Mucosa of stomach (tissue), 1 donor: ENCODE measurements around the gene MUC3A.
"Not testable (repeated sequence)": the region's sequence is repeated elsewhere in the genome, so short reads cannot be mapped to it uniquely, and the experiment has no call there.

Experiments used
- H3K27me3 ChIP-seq: one replicate; pipeline ENCODE4 v1.7.0; 2013; ENCODE audit warnings: mild to moderate bottlenecking, low read length; ENCODE audit not compliant: control insufficient read depth, insufficient read depth
- H3K36me3 ChIP-seq: one replicate; pipeline ENCODE4 v1.7.0; 2013; ENCODE audit warnings: low read length; ENCODE audit not compliant: control insufficient read depth, insufficient read depth
- H3K4me1 ChIP-seq: one replicate; pipeline ENCODE4 v1.7.0; 2013; ENCODE audit warnings: mild to moderate bottlenecking, low read length; ENCODE audit not compliant: control insufficient read depth, insufficient read depth
- H3K4me3 ChIP-seq: one replicate; pipeline ENCODE4 v1.7.0; 2013; ENCODE audit warnings: low read length
- H3K9ac ChIP-seq: one replicate; pipeline ENCODE4 v1.7.0; 2013; ENCODE audit warnings: mild to moderate bottlenecking, low read length, moderate library complexity
- H3K9me3 ChIP-seq: one replicate; pipeline ENCODE4 v1.7.0; 2013; ENCODE audit warnings: mild to moderate bottlenecking, low read length, moderate library complexity; ENCODE audit not compliant: control insufficient read depth
- donor health status: Pancreatic carcinoma.

Gene MUC3A

DNA sequence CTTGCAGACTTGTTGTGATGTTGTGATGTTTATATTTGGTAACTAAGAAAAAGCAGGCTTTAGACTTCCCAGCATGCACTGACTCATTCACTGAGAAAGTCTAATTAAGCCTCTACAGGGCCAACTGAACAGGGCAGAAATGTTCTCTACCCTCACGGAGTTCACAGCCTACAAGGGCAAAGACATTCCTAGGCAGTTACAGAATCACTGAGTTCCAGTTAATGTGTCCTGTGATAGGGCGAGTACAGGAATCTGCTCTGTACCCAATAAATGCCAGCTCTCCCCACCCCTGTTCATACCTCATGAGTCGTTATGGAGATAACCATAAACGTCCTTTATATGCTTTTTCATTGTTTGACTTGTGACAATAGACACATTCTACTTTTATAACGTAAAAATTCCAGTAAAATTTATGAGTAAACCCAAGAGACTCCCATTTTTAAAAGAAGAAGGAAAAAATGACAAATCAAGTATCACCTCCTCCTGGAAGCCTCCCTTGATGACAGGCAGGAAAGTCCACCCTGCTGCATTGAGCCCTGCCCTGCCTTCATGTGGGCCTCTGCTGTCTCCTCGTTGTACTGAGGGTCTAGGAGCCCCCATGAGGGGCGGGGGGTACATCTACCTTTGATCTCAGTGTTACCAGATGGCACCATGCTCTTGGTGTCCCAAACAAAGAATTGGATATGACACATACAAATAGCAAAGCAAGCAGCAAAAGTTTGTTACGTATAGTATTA, 34.3 kb downstream of the MUC3A start:
- no peak overlapping the region for H3K9ac ChIP-seq

DNA sequence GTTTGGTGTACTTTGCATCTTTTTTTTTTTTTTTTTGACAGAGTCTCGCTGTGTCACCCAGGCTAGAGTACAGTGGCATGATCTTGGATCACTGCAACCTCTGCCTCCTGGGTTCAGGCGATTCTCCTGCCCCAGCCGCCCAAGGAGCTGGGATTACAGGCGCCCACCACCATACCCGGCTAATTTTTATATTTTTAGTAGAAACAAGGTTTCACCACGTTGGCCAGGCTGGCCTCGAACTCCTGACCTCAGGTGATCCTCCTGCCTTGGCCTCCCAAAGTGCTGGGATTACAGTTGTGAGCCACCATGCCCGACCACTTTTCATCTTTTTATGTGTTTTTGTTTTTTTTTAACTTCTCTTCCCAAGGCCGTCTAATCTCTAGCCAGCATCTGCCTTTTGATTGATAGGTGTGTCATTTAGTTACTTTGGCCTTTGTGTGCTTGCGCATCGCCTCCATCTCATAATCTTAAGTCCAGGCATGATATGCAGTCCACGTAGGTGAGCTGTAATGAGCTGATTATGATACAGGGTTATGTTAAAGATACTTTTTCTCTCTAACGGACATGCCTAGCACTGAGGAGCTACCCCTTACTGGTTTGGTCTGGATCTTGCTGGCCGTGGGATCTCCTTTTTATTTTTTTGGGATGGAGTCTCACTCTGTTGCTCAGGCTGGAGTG, 35.0 kb downstream of the MUC3A start:
- not testable (repeated sequence) for H3K4me1 ChIP-seq, H3K9ac ChIP-seq, H3K27me3 ChIP-seq, H3K9me3 ChIP-seq, H3K36me3 ChIP-seq, H3K4me3 ChIP-seq

More for the DNA sequence above, 34.3 kb downstream of the MUC3A start:
- Histone ChIP-seq H3K4me3 (no peak overlapping the region), H3K9me3 (no peaks in the 10 kb centered on the region), H3K4me1 (no peaks in the 10 kb centered on the region), H3K36me3 (no peaks in the 10 kb centered on the region), H3K27me3 (no peaks in the 10 kb centered on the region)

DNA sequence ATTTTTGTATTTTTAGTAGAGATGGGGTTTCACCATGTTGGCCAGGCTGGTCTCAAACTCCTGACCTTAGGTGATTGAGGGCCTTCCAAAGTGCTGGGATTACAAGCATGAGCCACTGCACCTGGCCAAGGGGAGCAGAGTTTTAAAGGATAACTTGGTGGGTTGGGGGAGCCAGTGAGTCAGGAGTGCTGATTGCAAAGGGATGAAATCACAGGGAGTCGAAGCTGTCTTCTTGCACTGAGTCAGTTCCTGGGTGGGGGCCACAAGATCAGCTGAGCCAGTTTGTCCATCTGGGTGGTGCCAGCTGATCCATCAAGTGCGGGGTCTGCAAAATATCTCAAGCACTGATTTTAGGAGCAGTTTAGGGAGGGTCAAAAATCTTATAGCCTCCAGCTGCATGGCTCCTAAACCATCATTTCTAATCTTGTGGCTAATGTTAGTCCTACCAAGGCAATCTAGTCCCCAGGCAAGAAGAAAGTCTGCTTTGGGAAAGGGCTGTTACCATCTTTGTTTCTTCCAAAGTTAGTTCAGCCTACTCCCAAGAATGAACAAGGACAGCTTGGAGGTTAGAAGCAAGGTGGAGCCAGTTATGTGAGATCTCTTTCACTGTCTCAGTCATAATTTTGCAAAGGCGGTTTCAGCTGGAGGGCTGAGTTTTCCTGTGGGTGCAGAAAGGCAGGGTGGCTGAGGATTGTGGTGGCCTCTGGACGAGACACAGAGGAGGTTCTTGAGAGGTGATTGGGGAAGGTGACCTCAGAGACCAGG, 35.9 kb downstream of the MUC3A start:
- not testable (repeated sequence) for H3K4me3 ChIP-seq, H3K4me1 ChIP-seq, H3K27me3 ChIP-seq, H3K9me3 ChIP-seq, H3K9ac ChIP-seq, H3K36me3 ChIP-seq

DNA sequence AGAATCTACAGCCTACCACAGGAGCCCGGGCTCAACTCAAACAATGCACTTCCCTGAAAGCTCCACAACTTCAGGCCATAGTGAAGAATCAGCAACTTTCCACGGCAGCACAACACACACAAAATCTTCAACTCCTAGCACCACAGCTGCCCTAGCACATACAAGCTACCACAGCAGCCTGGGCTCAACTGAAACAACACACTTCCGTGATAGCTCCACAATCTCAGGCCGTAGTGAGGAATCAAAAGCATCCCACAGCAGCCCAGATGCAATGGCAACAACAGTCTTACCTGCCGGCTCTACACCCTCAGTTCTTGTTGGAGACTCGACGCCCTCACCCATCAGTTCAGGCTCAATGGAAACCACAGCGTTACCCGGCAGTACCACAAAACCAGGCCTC, 42.3 kb downstream of the MUC3A start:
- no peak overlapping the region for H3K4me3 ChIP-seq
- no peak overlapping the region for H3K9ac ChIP-seq
- H3K36me3 ChIP-seq, result no peaks in the 10 kb centered on the region
- H3K4me1 ChIP-seq, result no peaks in the 10 kb centered on the region
- no peaks in the 10 kb centered on the region for H3K27me3 ChIP-seq
- H3K9me3 ChIP-seq, result no peaks in the 10 kb centered on the region

DNA sequence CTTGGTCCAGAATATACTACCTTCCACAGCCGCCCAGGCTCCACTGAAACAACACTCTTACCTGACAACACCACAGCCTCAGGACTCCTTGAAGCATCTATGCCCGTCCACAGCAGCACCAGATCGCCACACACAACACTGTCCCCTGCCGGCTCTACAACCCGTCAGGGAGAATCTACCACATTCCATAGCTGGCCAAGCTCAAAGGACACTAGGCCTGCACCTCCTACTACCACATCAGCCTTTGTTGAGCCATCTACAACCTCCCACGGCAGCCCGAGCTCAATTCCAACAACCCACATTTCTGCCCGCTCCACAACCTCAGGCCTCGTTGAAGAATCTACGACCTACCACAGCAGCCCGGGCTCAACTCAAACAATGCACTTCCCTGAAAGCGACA, 42.9 kb downstream of the MUC3A start:
- not testable (repeated sequence) for H3K36me3 ChIP-seq, H3K9ac ChIP-seq, H3K9me3 ChIP-seq, H3K4me1 ChIP-seq, H3K27me3 ChIP-seq, H3K4me3 ChIP-seq

DNA sequence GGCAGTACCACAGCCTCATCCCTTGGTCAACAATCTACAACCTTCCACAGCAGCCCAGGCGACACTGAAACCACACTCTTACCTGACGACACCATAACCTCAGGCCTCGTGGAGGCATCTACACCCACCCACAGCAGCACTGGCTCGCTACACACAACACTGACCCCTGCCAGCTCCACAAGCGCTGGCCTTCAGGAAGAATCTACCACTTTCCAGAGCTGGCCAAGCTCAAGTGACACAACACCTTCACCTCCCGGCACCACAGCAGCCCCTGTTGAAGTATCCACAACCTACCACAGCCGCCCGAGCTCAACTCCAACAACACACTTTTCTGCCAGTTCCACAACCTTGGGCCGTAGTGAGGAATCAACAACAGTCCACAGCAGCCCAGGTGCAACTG, 45.3 kb downstream of the MUC3A start:
- not testable (repeated sequence) for H3K9ac ChIP-seq, H3K9me3 ChIP-seq, H3K36me3 ChIP-seq, H3K4me1 ChIP-seq, H3K27me3 ChIP-seq, H3K4me3 ChIP-seq

DNA sequence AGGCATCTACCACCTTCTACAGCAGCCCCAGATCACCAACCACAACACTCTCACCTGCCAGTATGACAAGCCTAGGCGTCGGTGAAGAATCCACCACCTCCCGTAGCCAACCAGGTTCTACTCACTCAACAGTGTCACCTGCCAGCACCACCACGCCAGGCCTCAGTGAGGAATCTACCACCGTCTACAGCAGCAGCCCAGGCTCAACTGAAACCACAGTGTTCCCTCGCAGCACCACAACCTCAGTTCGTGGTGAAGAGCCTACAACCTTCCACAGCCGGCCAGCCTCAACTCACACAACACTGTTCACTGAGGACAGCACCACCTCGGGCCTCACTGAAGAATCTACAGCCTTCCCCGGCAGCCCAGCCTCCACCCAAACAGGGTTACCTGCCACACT, 49.2 kb downstream of the MUC3A start:
- H3K9me3 ChIP-seq, H3K4me3 ChIP-seq, H3K9ac ChIP-seq, H3K4me1 ChIP-seq, H3K27me3 ChIP-seq, H3K36me3 ChIP-seq: not testable (repeated sequence)

DNA sequence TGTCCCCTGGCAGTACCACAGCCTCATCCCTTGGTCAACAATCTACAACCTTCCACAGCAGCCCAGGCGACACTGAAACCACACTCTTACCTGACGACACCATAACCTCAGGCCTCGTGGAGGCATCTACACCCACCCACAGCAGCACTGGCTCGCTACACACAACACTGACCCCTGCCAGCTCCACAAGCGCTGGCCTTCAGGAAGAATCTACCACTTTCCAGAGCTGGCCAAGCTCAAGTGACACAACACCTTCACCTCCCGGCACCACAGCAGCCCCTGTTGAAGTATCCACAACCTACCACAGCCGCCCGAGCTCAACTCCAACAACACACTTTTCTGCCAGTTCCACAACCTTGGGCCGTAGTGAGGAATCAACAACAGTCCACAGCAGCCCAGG, 50.0 kb downstream of the MUC3A start:
- not testable (repeated sequence) for H3K27me3 ChIP-seq, H3K4me1 ChIP-seq, H3K9me3 ChIP-seq, H3K4me3 ChIP-seq, H3K36me3 ChIP-seq, H3K9ac ChIP-seq

DNA sequence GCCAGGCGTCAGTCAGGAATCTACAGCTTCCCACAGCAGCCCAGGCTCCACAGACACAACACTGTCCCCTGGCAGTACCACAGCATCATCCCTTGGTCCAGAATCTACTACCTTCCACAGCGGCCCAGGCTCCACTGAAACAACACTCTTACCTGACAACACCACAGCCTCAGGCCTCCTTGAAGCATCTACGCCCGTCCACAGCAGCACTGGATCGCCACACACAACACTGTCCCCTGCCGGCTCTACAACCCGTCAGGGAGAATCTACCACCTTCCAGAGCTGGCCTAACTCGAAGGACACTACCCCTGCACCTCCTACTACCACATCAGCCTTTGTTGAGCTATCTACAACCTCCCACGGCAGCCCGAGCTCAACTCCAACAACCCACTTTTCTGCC, 50.7 kb downstream of the MUC3A start:
- H3K36me3 ChIP-seq, H3K9me3 ChIP-seq, H3K4me1 ChIP-seq, H3K9ac ChIP-seq, H3K4me3 ChIP-seq, H3K27me3 ChIP-seq: not testable (repeated sequence)

DNA sequence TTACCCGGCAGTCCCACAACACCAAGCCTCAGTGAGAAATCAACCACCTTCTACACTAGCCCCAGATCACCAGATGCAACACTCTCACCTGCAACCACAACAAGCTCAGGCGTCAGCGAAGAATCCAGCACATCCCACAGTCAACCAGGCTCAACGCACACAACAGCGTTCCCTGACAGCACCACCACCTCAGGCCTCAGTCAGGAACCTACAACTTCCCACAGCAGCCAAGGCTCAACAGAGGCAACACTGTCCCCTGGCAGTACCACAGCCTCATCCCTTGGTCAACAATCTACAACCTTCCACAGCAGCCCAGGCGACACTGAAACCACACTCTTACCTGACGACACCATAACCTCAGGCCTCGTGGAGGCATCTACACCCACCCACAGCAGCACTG, 53.0 kb downstream of the MUC3A start:
- not testable (repeated sequence) for H3K36me3 ChIP-seq, H3K27me3 ChIP-seq, H3K4me1 ChIP-seq, H3K4me3 ChIP-seq, H3K9ac ChIP-seq, H3K9me3 ChIP-seq

DNA sequence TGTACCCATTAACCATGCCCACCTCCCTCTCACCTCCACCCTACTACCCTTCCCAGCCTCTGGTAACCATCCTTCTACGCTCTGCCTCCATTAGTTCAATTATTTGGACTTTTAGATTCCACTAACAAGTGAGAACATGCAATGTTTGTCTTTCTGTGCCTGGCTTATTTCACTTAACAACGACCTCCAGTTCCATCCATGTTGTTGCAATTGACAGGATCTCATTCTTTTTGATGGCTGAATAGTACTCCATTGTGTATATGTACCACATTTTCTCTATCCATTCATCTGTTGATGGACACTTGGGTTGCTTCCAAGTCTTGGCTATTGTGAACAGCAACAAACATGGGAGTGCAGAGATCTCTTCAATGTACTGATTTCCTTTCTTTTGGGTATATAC, 58.0 kb downstream of the MUC3A start:
- not testable (repeated sequence) for H3K27me3 ChIP-seq, H3K9me3 ChIP-seq, H3K9ac ChIP-seq, H3K36me3 ChIP-seq, H3K4me3 ChIP-seq, H3K4me1 ChIP-seq

DNA sequence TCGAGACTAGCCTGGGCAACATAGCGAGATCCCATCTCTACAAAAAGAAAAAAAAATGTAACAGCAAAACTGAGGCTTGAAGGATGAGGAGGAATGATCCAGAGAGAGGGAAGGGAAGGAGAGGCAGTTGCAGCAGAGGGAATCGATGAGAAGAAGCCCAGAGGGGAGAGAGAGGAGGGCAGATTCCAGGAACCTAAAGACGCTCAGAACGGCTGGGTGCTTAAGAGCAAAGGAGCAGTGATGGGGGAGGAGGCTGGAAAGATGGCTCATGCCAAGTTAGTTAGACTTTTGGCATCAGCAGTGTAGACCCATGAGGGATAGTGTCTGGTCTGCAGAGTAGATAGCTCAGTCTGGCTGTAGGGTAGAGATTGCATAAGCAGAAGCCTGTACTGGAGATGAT, 60.3 kb downstream of the MUC3A start:
- H3K4me1 ChIP-seq, result no peaks in the 10 kb centered on the region
- no peaks in the 10 kb centered on the region for H3K9me3 ChIP-seq
- H3K9ac ChIP-seq, result no peak overlapping the region
- peaks cover 1% of the 10 kb centered on the region for H3K27me3 ChIP-seq
- no peak overlapping the region for H3K4me3 ChIP-seq
- no peaks in the 10 kb centered on the region for H3K36me3 ChIP-seq
